ENCODE data around the gene RGS6.
A peak's percentile ranks its signal among the peaks of the same experiment; 100 is the strongest.

The RGS6 gene

DNA sequence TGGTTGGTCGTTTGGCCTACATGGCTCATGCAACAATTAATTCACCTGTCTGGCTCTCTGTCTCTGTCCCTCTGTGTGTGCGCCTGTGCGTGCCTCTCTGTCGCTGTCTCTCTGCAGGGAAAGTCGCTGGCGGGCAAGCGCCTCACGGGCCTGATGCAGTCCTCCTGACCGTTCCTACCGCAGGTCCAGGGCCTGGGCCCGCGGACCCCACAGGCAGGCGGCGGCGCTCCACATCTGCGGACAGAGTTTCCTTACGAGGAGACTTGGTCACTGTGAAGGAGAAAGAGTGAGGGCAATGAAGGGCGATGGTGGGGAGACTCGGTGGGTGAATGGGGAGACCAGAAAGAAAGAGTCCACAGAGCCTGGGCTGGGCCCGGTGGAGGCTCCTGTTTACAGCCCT lies 630.1 kb downstream of the RGS6 start:
- no peak for DNase-seq

DNA sequence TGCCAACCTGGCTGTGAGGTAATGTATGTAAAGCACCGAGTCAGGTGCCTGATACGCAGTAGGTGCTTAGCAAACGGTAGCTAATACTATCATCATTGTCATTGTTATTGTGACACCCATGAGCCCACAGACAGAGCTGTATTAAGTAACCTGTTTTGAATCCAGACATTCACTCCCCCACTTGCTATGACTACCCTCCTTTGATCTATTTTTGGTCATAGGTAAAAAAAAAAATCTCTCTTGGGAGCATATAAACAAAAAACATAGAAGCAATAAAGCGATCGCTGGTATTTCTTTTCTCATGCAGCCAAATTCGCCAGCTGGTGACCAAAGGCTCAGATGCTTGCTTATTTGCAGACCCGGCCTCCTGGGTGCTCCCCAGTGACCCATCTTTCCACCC lies 631.4 kb downstream of the RGS6 start:
- no peak for DNase-seq

DNA sequence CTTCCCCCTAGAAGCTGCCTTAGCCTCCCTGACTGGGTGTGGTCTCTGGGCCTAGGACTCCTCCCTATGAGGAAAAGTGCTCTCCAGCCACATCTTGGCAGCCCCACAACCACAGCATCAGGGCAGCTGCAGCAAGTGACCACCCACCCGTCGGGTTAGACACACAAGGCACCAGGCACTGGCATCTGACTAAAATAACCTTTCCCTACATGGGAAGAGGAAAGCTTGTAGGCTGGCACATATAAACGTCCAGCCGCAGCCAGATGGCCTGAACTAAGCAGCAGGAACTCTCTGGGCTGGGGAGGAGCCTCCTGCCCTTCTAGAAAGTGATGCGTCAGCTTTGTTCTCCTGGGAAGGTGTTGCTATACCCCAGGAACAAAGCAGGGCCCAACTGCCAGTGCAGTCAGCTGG lies 632.9 kb downstream of the RGS6 start:
- peak in 1 of 2 experiments; percentile 36 for DNase-seq

DNA sequence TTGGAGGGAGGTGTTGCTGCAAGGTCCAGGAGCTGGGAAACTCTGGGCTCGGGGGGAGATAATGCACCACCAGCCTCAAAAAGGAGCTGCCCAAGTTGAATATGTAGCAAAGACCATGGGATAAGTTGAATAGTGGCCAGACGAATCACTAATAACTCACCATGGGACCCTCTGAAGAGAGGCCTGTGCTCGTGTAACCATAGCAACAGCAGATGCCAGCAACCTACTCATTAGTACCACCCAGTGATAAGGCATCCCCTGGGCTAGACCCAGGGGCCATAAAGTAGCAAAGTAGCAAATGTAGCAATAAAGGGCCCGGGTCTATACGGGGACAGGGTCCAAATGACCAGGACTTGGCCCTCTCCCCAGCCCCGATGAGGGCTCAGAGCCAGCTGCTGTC lies 633.7 kb downstream of the RGS6 start:
- DNase-seq = no peak

DNA sequence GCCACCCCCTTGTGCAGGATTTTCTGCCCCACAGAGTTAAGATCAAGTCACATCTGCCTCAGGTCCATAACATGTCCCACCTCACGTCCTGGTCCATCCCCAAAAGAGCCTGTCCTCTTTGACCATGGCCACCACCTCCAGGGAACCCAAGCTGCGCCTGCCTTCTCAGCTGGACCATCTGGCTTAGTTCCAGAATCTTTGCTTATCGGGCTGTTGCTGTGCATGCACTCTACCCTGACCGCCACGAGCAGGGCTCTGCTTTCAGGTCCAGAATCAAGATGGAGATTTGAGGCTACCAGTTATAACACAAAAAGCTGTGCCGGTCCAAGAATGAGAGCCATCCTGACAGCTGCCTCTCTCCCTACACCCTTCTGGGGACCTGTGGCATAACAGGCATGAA lies 635.0 kb downstream of the RGS6 start:
- no peak for DNase-seq

DNA sequence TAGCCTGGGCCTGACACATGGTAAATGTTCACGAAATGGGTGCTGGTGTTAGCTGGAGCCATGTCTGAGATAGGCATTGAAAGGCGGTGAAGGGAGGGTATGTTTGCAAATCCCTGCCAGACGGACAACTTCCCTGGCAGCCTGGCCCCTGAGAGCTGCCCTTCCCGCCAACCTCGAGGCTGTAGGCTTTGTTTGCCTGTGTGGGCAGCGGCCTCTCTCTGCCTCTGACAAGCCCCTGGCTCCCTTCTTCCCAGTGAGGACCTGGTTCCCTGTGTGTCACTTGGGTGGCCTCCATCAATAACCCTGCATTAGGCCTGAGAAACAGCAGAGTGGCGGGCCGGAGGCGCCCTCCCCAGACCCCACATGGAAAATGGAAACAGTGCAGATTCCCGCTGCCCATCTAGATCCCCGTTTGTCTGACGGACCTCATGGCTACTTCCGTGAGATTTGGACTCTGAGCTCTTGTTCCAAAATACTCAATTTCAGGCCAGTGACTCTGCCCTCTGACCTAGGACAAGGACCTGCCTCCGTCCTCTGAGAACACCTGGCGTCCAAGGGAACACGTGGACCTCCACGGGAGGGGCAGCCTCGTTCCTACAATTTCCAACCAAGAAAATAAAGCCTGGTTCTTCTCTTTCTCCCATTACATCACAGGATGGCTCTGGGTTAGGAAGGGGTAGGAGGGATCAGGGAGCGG lies 636.2 kb downstream of the RGS6 start:
- no peak for DNase-seq

DNA sequence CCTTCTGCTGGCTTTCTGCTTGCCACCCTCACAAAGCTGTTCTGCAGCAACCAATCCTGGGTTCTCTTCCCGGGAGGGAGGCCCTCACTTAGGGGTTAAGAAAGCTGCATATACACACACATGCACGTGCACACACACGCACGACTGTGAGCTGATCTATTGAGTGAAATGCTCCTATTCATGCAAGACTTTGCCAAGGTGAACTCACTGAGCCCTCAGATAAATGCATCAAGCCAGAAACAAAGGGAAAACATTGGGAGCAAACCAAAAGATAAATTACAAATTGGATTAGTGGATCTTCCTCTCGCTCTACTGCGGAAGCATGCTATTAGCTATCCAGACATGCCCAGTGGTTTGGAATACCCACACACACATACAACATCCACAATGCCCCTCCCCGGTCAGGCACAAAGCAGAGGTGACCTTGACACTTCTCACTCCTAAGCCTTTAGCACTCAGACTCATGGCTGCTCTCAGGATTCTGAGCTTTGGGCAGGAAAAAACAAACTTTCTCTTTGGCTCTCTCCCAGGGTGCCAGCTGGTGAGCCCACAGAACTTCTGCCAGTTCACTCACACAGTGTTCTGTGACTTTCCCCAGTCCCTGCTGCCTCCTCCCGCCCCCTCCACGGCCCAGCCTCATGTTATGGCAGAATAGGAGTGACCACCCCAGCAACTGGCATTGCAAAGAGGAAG lies 641.6 kb downstream of the RGS6 start:
- peak in 1 of 2 experiments; percentile 30 for DNase-seq

DNA sequence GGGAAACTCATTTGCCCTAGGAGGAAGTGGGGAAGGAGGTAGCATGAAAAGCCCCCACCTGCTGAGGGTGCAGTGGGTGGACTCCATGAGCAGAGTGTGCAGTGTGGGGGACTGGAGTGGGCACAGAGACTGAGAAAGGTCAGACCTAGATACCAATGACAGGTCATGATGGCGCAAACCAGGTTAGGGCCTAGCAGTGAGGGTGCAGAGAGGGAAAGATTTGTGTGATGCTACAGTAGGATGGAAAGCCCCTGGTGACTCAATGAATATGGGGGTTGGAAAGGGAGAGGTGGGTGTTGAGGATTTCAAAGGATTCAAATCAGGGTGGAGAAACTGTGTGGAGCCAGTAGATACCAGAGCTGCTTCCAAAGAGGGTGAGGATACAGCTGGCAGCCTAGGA lies 642.5 kb downstream of the RGS6 start:
- DNase-seq = no peak

DNA sequence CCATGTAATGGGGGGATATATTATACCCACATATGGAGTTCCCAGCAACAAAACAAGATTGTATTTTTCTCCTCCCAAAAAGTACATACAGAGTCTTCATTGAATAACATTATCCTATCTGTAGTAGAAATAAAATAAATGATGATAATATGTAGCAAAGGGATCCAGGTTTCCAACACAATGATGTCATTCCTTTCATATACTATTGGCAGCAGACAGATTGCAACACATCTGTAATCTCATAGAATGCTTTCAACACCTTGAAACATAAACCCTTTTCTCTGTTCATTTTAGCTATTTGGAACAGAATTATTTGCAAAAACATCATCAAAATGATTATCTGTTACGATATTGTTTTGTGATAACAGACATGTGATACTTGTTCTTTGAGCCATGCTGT lies 644.0 kb downstream of the RGS6 start:
- DNase-seq = no peak

DNA sequence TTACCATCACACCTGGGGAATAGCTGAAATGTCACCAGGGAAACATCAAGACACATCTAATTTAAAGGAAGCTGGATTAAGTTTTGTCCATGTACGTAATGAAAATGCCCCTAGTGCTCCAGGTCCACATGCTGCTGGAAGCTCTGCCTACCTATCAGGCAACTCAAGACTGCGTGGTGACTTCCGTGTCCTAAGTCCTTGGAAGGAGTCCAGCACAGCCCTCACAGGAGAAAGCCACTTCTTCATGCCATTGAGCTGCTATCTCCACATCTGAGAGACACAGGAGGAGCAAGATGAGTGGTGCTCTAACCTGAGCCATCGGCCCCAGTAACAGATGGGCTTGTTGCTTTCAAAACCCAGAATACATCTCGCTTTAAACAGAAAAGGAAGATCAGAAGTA lies 645.3 kb downstream of the RGS6 start:
- no peak for DNase-seq

DNA sequence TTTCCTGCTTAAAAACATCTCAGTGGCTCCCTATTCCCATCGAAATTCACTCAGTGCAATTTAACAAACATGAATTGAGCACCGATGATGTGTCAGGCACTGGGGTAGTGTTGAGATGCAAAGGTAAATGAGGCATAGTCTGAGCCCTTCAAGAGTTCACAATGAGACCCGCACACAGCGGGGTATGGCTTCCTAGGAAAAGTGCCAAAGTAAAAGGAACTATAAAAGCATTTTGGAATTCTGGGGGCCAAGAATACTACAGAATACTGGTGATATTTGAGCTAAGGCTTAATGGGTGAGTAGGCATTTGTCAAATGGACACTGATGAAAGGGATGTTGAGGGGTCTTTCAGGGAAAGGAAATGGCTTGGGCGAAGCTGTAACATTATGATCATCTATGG lies 646.3 kb downstream of the RGS6 start:
- no peak for DNase-seq

DNA sequence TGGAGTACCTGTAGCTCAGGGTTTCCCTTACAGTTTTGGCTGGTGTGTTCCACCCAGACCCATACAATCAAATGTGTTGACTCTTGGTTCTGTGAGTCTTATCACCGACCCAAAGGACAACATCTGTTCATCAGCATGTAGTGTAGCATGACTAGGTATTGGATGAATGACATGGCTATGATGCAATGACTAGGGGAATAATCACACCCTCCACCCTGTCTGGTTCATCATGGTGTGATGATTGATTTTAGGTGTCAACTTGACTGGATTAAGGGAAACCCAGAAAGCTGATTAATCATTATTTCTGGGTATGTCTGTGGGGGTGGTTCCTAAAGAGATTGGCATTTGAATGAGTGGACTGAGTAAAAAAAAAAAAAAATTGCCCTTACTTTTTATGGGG lies 650.4 kb downstream of the RGS6 start:
- DNase-seq = no peak

DNA sequence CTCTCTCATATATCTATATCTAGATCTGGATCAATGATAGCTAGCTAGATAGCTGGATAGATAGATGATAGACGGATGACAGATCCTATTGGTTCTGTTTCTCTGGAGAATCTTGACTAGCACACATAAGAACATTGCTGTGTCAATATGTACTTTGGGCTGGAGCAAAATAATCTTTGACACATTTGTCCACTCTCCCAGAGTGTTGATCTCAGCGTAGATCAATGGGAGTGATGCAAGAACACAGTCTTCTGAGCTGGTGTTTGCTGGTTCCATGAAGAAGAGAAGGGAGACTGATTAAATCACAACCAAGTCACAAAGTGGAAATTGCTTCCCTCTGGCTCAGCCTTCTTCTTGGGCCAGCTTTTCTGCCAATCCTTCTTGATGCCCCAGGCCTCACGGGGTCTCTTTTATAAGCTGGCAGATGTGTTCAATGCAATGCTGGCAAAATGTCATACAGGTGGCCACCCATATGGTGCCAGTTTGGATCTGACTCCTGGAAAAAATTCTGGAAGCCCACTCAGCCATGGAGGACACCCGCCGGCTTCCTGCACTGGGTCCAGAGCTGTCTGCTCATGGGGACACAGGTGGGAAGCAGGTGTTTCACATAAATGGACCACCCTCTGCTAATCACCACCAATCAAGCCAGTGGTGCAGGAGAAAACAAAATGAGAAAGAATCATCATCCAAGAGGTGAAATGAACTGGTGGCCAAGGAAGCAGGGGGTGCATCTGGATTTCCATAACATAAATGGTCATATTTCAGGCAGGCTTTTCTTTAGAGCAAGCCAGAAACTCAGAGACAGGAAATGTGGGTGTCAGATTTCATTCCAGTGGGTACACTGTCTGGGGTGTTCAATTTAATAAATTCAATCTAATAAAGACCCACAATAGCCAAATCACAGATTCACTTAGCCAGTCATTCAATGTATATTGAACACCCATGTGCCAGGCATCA lies 651.4 kb downstream of the RGS6 start:
- DNase-seq = peak; percentile 13 to 17

DNA sequence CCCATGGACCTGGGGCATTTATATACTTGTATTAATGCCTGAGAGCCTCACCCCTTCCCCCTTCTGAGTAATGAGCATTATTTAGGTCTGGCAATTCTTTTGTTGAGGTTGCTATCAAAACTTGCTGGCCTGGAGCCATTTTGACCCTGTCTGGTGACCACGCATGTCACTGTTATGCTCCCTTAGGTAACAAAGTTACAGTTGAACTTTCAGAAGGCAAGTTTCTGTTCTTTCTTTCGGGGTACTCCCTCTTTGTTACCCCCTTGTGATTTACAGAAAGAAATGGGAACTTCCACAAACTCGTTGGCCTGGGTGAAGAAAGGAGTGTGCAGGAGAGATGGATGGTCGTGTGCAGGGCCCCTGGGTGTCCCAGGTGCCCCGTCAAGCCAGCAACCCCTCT lies 656.3 kb downstream of the RGS6 start:
- no peak for DNase-seq

DNA sequence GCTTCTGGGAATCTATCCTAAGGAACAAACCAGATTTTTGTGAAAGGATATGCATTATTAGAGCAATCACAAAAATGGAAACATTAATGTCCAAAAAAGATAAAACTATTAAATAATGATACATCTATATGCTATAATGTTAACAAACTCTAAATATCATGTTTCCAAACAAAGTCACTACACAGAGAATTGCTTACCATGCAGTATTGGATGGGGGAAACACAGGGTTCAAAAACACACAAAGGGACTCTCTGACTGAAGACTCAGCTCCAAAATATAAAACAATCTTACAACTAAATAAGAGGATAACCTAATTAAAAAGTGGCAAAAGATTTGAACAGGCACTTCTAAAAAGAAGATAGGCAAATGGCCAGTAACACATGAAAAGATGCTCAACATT lies 657.4 kb downstream of the RGS6 start:
- DNase-seq = no peak

DNA sequence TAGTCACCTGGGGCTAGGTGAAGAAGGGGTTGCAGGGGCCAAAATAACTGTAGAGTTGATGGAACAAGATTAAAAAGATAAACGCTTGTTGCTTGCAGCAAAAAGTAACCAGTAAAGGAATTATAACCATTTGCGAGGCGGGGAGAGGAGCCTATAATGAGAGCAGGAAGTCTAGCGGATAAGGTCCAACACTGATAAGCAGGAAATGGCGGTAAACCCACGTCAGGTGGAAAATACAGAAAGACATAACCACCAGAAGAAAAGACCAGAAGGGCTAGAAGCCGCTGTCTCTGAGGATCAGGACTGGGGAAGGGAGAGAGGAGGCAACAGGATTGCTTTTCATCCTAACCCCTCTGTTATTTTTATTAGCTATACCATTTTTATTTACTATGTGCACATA lies 658.3 kb downstream of the RGS6 start:
- no peak for DNase-seq

DNA sequence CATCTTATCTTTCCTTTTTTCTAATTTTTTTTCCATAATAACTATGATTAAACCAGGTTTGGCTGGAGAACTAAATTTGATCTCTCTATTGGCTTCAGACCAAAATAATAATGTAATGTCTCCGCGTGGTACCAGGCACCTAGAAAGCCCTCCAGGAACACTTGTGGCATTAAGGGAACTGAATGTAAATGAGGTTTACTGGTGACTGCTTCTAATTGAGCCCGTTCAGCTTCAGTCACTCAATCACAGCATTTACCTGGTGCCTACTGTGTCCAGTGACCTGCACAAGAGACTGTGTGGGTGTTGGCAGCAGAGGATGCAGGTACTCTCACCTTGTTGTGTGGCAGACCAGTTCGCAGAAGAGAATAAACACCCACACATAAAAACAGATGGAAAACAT lies 659.2 kb downstream of the RGS6 start:
- DNase-seq = no peak

DNA sequence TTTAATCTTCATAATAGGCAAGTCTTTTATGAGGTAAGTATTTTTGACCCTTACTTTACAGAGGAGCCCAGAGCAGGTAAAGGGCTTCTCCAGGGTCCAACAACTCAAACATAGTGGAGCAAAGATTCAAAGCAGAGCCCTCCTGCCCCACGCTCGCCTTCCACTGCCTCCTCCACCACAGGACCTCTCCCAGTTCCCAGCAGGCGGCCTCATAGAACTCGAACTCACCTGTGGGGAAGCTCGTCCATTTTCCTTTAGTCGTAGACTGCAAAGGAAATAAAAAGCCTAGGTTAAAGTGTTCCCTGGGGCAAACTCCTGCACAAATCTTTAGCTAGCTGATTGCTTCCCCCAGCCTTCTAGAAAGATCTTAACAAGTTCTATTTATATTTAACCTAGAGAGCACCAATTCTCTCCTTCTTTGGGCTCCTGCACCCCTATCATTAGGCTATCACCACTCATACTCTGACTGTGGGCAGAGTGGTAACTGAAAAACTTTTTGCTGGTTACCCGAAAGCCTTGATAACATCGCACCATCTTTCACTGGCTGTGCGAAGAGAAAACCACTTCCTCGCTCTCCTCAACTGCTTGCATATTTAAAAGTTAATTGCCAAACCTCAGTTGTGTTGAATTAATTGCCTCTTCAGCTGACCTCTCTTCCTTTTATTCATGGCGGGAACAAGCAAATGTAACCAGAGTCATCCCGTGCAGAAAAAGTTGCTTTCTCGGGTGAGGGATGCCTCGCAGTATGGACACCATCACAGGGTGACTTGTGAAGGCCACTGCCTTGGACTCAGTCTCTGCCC lies 662.1 kb downstream of the RGS6 start:
- no peak for DNase-seq

DNA sequence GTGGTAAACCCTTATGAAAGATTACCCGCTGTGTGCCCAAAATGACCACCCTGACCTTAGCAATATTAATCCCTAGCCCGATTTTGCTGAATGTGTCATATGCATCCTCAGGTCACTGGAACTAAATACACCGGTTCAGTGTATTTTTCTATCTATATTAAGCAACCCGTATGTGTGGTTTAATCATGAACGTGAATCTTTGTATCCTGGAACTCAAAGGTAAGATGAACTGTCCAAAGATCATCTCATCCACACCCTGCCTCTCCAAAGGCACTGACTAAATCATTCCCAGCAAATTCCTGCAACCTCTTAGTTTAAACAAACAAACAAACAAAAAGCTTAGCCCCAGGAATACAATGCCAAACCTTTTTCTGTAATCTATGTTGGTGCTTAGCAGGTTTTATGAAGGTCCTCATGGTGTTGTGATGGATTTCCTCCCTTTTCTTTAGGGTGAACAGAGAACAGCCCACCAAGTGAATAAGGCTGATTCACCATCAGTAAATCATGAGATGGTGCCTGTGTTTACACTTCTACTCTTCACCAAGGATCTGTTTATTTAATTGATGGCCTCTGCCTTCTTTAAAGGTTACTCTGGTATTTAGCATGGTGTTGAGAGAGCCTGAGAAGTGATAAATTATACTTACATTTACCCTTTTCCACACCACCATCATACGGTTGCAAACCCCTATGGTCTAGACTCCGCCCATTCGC lies 663.1 kb downstream of the RGS6 start:
- no peak for DNase-seq

DNA sequence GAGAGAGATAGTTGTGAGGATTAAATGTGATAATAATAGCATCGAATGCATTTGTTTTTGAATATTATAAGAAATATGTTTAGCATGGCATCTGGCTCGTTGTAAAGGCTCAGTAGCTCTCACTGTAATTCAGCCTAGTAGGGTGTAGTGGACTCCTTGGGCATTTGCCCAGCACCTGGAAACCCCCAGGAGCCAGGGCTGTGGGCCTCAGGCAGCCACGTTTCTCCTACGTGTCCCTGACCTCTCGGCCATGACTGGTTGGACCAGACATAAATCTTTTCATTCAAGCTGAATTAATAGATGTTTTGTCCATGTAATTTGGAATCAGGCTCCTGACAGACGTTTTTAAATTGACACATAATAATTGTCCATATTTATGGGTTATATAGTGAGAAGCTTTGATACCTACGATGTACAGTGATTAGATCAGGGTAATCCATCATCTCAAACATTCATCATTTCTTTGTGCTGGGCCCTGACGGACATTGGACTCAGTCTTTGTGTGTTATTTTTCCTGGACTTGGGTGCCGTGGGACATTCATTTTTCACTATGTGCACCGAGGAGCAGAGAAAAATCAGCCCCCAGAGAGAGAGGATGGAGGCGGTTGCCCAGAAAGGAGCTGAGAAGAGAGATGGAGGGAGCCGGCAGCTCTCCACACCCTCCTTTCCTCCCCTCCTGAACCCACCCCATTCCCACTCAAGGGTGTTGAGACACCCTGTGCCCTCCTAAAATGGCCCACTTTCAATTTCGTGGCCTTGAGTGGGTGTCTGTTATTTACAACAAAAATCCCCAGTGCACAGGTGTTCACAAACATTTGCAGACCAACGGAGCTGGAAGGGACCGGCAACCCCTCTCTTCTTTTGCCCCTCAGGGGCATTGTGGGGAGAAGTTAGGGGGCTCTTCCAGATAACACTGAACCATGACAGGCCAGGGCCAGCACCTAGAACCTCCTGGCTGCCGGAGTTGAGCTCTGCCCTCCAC lies 665.3 kb downstream of the RGS6 start:
- DNase-seq = no peak

DNA sequence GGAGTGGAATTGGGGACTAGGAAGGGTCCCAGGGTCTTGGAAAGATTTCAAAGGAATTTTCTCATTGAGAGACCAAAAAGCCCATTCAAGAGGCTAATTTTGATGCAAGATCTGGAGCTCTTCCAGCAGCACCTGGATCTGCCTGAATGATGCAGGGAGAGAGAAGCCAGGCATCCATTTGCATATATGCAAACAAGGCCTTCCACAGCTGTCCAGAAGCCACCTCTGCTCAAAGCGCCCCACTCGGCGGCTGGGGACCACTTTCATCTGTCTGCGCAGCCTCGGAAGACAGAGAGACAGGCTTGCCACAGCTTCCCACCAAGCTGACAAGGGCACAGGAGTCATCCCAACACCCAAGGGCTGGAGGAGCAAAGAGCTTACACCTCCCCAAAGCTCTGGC lies 666.1 kb downstream of the RGS6 start:
- DNase-seq = no peak

Measured in cerebellar nuclear complex (tissue), 1 donor.